Activated CD4-positive, alpha-beta T cell treated with anti-CD3 and anti-CD28 coated beads, Interleukin-2, amount 50 U/mL, for 48 hours (primary cell): ENCODE measurements around the gene MOB3C.

ENCODE experiments used
- DNase-seq, 2 experiments: peaks; one replicate each; pipeline ENCODE4 v3.0.0-alpha.2; 2020

The MOB3C gene

GRCh38 chr1:46603858-46604549 lies 12.6 kb downstream of the MOB3C start, which contains the start of gene MKNK1:
TSS of gene MKNK1 (minus strand) at chr1:46604268. CDS start at chr1:46583327, 20,941 bp downstream.
- peak; percentile 98 to 99 for DNase-seq

GRCh38 chr1:46603481-46603857 lies 13.1 kb downstream of the MOB3C start:
- no peak for DNase-seq

- no peak for DNase-seq
Observed at GRCh38 chr1:46601257-46602007, 15.2 kb downstream of the MOB3C start.

- no peak for DNase-seq
Observed at GRCh38 chr1:46599059-46599970, 17.3 kb downstream of the MOB3C start.

GRCh38 chr1:46596846-46597245 lies 19.8 kb downstream of the MOB3C start:
- no peak for DNase-seq

GRCh38 chr1:46596036-46596435 lies 20.6 kb downstream of the MOB3C start:
- no peak for DNase-seq

- peak in 1 of 2 experiments; percentile 41 for DNase-seq
Observed at GRCh38 chr1:46595127-46595526, 21.5 kb downstream of the MOB3C start.

GRCh38 chr1:46594063-46594462 lies 22.5 kb downstream of the MOB3C start:
- no peak for DNase-seq

GRCh38 chr1:46592823-46593222 lies 23.8 kb downstream of the MOB3C start:
- DNase-seq, result no peak

GRCh38 chr1:46589529-46589928 lies 27.1 kb downstream of the MOB3C start:
- no peak for DNase-seq

- no peak for DNase-seq
Observed at GRCh38 chr1:46587069-46587468, 29.5 kb downstream of the MOB3C start.

GRCh38 chr1:46585312-46585938 lies 31.2 kb downstream of the MOB3C start:
- no peak for DNase-seq

- no peak for DNase-seq
Observed at GRCh38 chr1:46583494-46583893, 33.1 kb downstream of the MOB3C start.

GRCh38 chr1:46582972-46583371 lies 33.6 kb downstream of the MOB3C start:
- DNase-seq, result no peak

- no peak for DNase-seq
Observed at GRCh38 chr1:46581681-46582455, 34.7 kb downstream of the MOB3C start.

- no peak for DNase-seq
Observed at GRCh38 chr1:46580140-46580903, 36.3 kb downstream of the MOB3C start.

GRCh38 chr1:46577671-46578070 lies 38.9 kb downstream of the MOB3C start:
- no peak for DNase-seq

GRCh38 chr1:46576596-46576995 lies 40.0 kb downstream of the MOB3C start:
- no peak for DNase-seq

- no peak for DNase-seq
Observed at GRCh38 chr1:46575778-46576177, 40.8 kb downstream of the MOB3C start.

- no peak for DNase-seq
Observed at GRCh38 chr1:46575300-46575699, 41.3 kb downstream of the MOB3C start.

- DNase-seq, result no peak
Observed at GRCh38 chr1:46571691-46572225, 44.9 kb downstream of the MOB3C start.
